HG03103 (cell line): Measurements from ENCODE around the gene ABHD5.

Experiments used
- ATAC-seq: cut with Tn5 transposase; IDR thresholded peaks from one replicate; pipeline ENCODE4 v1.9.1; 2021; ENCODE audit warnings: low read depth; ENCODE audit not compliant: unreplicated experiment

ABHD5 gene

GRCh38 chr3:43709022-43709421, 18.3 kb downstream of the ABHD5 start:
- no peak for ATAC-seq

GRCh38 chr3:43710607-43711006, 19.9 kb downstream of the ABHD5 start:
- ATAC-seq, result no peak

- no peak for ATAC-seq
Measured at GRCh38 chr3:43718296-43718695, 27.6 kb downstream of the ABHD5 start.

- ATAC-seq, result no peak
Measured at GRCh38 chr3:43723121-43723734, 32.5 kb downstream of the ABHD5 start.

GRCh38 chr3:43726521-43726920, 35.8 kb downstream of the ABHD5 start:
- ATAC-seq, result no peak

- ATAC-seq, result no peak
Measured at GRCh38 chr3:43727930-43728329, 37.2 kb downstream of the ABHD5 start.

GRCh38 chr3:43728476-43728875, 37.7 kb downstream of the ABHD5 start:
- no peak for ATAC-seq

GRCh38 chr3:43728947-43729346, 38.2 kb downstream of the ABHD5 start:
- no peak for ATAC-seq

GRCh38 chr3:43729707-43730414, 39.1 kb downstream of the ABHD5 start:
- ATAC-seq, result no peak

- no peak for ATAC-seq
Measured at GRCh38 chr3:43732747-43733425, 42.1 kb downstream of the ABHD5 start.

GRCh38 chr3:43733459-43734384, 43.0 kb downstream of the ABHD5 start:
- ATAC-seq, result no peak

GRCh38 chr3:43734685-43735084, 43.9 kb downstream of the ABHD5 start:
- no peak for ATAC-seq

GRCh38 chr3:43735618-43736017, 44.9 kb downstream of the ABHD5 start:
- ATAC-seq, result no peak

- ATAC-seq, result no peak
Measured at GRCh38 chr3:43736558-43737440, 46.1 kb downstream of the ABHD5 start.

- ATAC-seq, result no peak
Measured at GRCh38 chr3:43738305-43738704, 47.6 kb downstream of the ABHD5 start.

GRCh38 chr3:43742920-43743319, 52.2 kb downstream of the ABHD5 start:
- no peak for ATAC-seq

- no peak for ATAC-seq
Measured at GRCh38 chr3:43747641-43748040, 56.9 kb downstream of the ABHD5 start.

- no peak for ATAC-seq
Measured at GRCh38 chr3:43748179-43748578, 57.4 kb downstream of the ABHD5 start.

GRCh38 chr3:43748645-43749044, 57.9 kb downstream of the ABHD5 start:
- ATAC-seq, result no peak

- ATAC-seq, result no peak
Measured at GRCh38 chr3:43752905-43753304, 62.2 kb downstream of the ABHD5 start.
